ENCODE results near the gene FAU. TPM values are rescaled to one million over a fixed set of nuclear protein-coding genes. Genes with fewer than 3 reads are reported as not detected.

Gene FAU
- total and polyA plus RNA-seq, 10 of the 15 experiments (the other 5 are each of a cell fraction or from before 2014, with no cell fraction given) = 332 to 1,347 (median 990) TPM

- no peak; the same call in 1 of the 2 replicates for TF ChIP-seq ZSCAN29 (IDR thresholded peaks at IDR 0.05)
- TF ChIP-seq STAT1 (conservative IDR thresholded peaks at IDR 0.05) = no peak
- TF ChIP-seq ASH2L (IDR thresholded peaks at IDR 0.05; ENCODE audit: borderline replicate concordance, low read depth) = no peak
- TF ChIP-seq BCL3 (IDR thresholded peaks at IDR 0.05; ENCODE audit: borderline replicate concordance, insufficient read depth, low read depth, low read length, poor library complexity, severe bottlenecking) = peak; percentile 64
- TF ChIP-seq IKZF1 (conservative IDR thresholded peaks at IDR 0.05) = peak; percentile 13; the same call in 1 of the 2 replicates
- TF ChIP-seq POLR2A (IDR thresholded peaks at IDR 0.05; ENCODE audit: low read depth, low read length) = peak; percentile 38
- no peak for TF ChIP-seq SMAD5 (IDR thresholded peaks at IDR 0.05; ENCODE audit: low read depth)
- TF ChIP-seq TCF3 (IDR thresholded peaks at IDR 0.05; ENCODE audit: borderline replicate concordance, insufficient read depth, low read depth, low read length) = 0 out of 2 replicates have a peak, but pooled peaks have one; percentile 23
- TF ChIP-seq PKNOX1 (IDR thresholded peaks at IDR 0.05) = peak; percentile 55; the same call in 1 of the 2 replicates
- TF ChIP-seq POLR2AphosphoS5 (IDR thresholded peaks at IDR 0.05; ENCODE audit: low read length) = no peak
- TF ChIP-seq POU2F2 (IDR thresholded peaks at IDR 0.05; ENCODE audit: borderline replicate concordance, low read depth, low read length) = peak; percentile 11; the same call in 1 of the 3 replicates
- TF ChIP-seq NR2F1 (conservative IDR thresholded peaks at IDR 0.05) = 0 out of 2 replicates have a peak, but pooled peaks have one; percentile 12
- 0 out of 2 replicates have a peak, but pooled peaks have one; percentile 62 for TF ChIP-seq ZNF217 (IDR thresholded peaks at IDR 0.05)
- no peak for TF ChIP-seq E4F1 (IDR thresholded peaks at IDR 0.05; ENCODE audit: borderline replicate concordance, partially characterized antibody)
- TF ChIP-seq HDGF (IDR thresholded peaks at IDR 0.05) = peak; percentile 87
Measured at GRCh38 chr11:65112546-65113360, 9.2 kb downstream of the FAU start (continued).

Data from GM12878 (cell line).